GM12878 (cell line): ENCODE measurements around the gene UNC93A. TPM values are rescaled to one million over a fixed set of nuclear protein-coding genes. Genes with fewer than 3 reads are reported as not detected.
"Not testable (repeated sequence)": the region's sequence is repeated elsewhere in the genome, so short reads cannot be mapped to it uniquely, and the experiment has no call there.

Experiments
- ATAC-seq: fragments of 200-7000 bp; cut with Tn5 transposase; 3 replicates; pipeline ENCODE4 v1.9.1; 2020; ENCODE audit warnings: mild to moderate bottlenecking, moderate library complexity
- BruUV-seq: library from RNA; stranded (reverse); fragments of 400-500 nt; replicated peaks from 2 replicates; lab custom pipeline; 2021; lab: Mats Ljungman, UMichigan
- CTCF ChIA-PET: fragments of 300-600 bp; sonication (Branson Sonifier 250); formaldehyde crosslinking; extraction: SDS; loops from one replicate; lab custom pipeline; 2021; ENCODE audit warnings: inconsistent platforms; lab: Yijun Ruan, JAX
- POLR2A ChIA-PET: fragments of 350-600 bp; formaldehyde crosslinking; extraction: SDS; loops from one replicate; lab custom pipeline; 2021; ENCODE audit warnings: inconsistent platforms; lab: Charles Lee
- RAD21 ChIA-PET: fragments of 300-600 bp; sonication (Branson Sonifier 250); formaldehyde crosslinking; loops from one replicate; lab custom pipeline; 2023; ENCODE audit warnings: antibody characterized with exemption; ENCODE audit not compliant: unreplicated experiment; lab: Charles Lee
- SMC1A ChIA-PET: fragments of 300-600 bp; sonication (Branson Sonifier 250); formaldehyde crosslinking; loops from one replicate; lab custom pipeline; 2023; ENCODE audit not compliant: unreplicated experiment, uncharacterized antibody; lab: Charles Lee
- DNase-seq: peaks from one replicate; pipeline ENCODE4 v3.0.0-alpha.2; 2011; ENCODE audit warnings: low read depth, low spot score
- FAIRE-seq: peaks from 3 replicates; lab custom pipeline; 2011; peaks lifted over from hg19 to GRCh38; lab: Jason Lieb, UNC
- H2AFZ ChIP-seq: 2 replicates; pipeline ENCODE4 v1.6.0; 2011; ENCODE audit warnings: low read depth, low read length, control low read depth; ENCODE audit not compliant: control insufficient read depth
- H3K27ac ChIP-seq: 2 replicates; pipeline ENCODE4 v1.5.1; 2011; ENCODE audit warnings: control low read depth; ENCODE audit not compliant: control insufficient read depth, insufficient read depth
- H3K27me3 ChIP-seq, 2 experiments: replicated peaks in 1 of 2; 2 replicates each; pipeline versions ENCODE4 v1.6.0 to v1.6.1; 2011; ENCODE audit warnings: low read length in 1 of 2; ENCODE audit not compliant: control insufficient read depth in 2 of 2, insufficient read depth in 2 of 2
- H3K36me3 ChIP-seq, 2 experiments: 2 replicates each; pipeline ENCODE4 v1.5.1; 2011; ENCODE audit warnings: low read length in 1 of 2; ENCODE audit not compliant: control insufficient read depth in 2 of 2, insufficient read depth in 2 of 2
- H3K4me1 ChIP-seq: 2 replicates; pipeline ENCODE4 v1.6.1; 2011; ENCODE audit warnings: mild to moderate bottlenecking, low read length, moderate library complexity, mixed read lengths; ENCODE audit not compliant: control insufficient read depth, insufficient read depth
- H3K4me2 ChIP-seq: 2 replicates; pipeline ENCODE4 v1.6.0; 2011; ENCODE audit warnings: control low read depth; ENCODE audit not compliant: control insufficient read depth, insufficient read depth
- H3K4me3 ChIP-seq: fragments of 200-600 bp; sonication (generic); 2 replicates; pipeline ENCODE4 v1.5.1; 2016
- H3K79me2 ChIP-seq: 2 replicates; pipeline ENCODE4 v1.6.0; 2011; ENCODE audit warnings: low read length; ENCODE audit not compliant: control insufficient read depth, insufficient read depth
- H3K9ac ChIP-seq: 2 replicates; pipeline ENCODE4 v1.8.0; 2011; ENCODE audit warnings: low read length, control low read depth, mixed read lengths; ENCODE audit not compliant: control insufficient read depth, insufficient read depth
- H3K9me3 ChIP-seq: replicated peaks from 3 replicates; pipeline ENCODE4 v1.5.1; 2011; ENCODE audit warnings: mild to moderate bottlenecking, low read length; ENCODE audit not compliant: control insufficient read depth, insufficient read depth
- H4K20me1 ChIP-seq: 2 replicates; pipeline ENCODE4 v1.6.0; 2011; ENCODE audit not compliant: control insufficient read depth, insufficient read depth
- CHD2 ChIP-seq: IDR thresholded peaks from 2 replicates; pipeline ENCODE4 v1.6.1; 2011; ENCODE audit warnings: low read depth, low read length, improper control_type of control experiment, borderline replicate concordance
- CHD4 ChIP-seq: fragments of 200-600 bp; sonication (generic); IDR thresholded peaks from 2 replicates; pipeline ENCODE4 v1.6.1; 2016; ENCODE audit warnings: mild to moderate bottlenecking
- EGR1 ChIP-seq, 2 experiments: IDR thresholded peaks; 1 replicate in 1 of 2; 2 replicates in 1 of 2; pipeline ENCODE4 v1.6.1; 2011 to 2012; ENCODE audit warnings: low read depth in 2 of 2, low read length in 2 of 2, borderline replicate concordance in 1 of 2, mild to moderate bottlenecking in 1 of 2, moderate library complexity in 1 of 2
- HDAC2 ChIP-seq: fragments of 200-600 bp; sonication (generic); IDR thresholded peaks from 2 replicates; pipeline ENCODE4 v1.6.1; 2017
- NBN ChIP-seq: fragments of 450-650 bp; IDR thresholded peaks from 2 replicates; pipeline ENCODE4 v1.6.1; 2016
- NFIC ChIP-seq: IDR thresholded peaks from 2 replicates; pipeline ENCODE4 v1.6.1; 2012; ENCODE audit warnings: low read depth, mild to moderate bottlenecking, inconsistent platforms, low read length, moderate library complexity
- RAD21 ChIP-seq: IDR thresholded peaks from 2 replicates; pipeline ENCODE4 v1.6.1; 2011; ENCODE audit warnings: mild to moderate bottlenecking, low read depth, low read length, moderate library complexity; ENCODE audit not compliant: insufficient read depth
- SMAD1 ChIP-seq: fragments of 450-650 bp; IDR thresholded peaks from 2 replicates; pipeline ENCODE4 v1.6.1; 2018; ENCODE audit warnings: mild to moderate bottlenecking, low read depth; ENCODE audit not compliant: partially characterized antibody
- SMARCA5 ChIP-seq: fragments of 450-650 bp; IDR thresholded peaks from 2 replicates; pipeline ENCODE4 v1.6.1; 2017; ENCODE audit warnings: mild to moderate bottlenecking
- TARDBP ChIP-seq: IDR thresholded peaks from 2 replicates; pipeline ENCODE4 v1.6.1; 2016; ENCODE audit warnings: borderline replicate concordance
- ZBED1 ChIP-seq: IDR thresholded peaks from 2 replicates; pipeline ENCODE4 v1.6.1; 2016; ENCODE audit warnings: borderline replicate concordance
- WGBS: methylation state at CpG from one replicate; pipeline ENCODE4 v1.1.6; 2016; ENCODE audit warnings: low lambda C conversion rate; ENCODE audit not compliant: insufficient replicate concordance, insufficient coverage; ENCODE audit errors: missing lambda C conversion rate; 5-methylcytosine and 5-hydroxymethylcytosine counted together
- in situ Hi-C: fragments of 300-500 bp; cut with MboI; formaldehyde crosslinking; loops from 9 replicates; pipeline ENCODE4 v1.14.3; 2018; ENCODE audit warnings: mixed read lengths
- intact Hi-C: fragments of 100-400 bp; cut with micrococcal nuclease; formaldehyde crosslinking; loops from one replicate; pipeline ENCODE4 v1.14.2; 2022; ENCODE audit not compliant: unreplicated experiment
- polyA plus RNA-seq, 11 experiments: library from polyadenylated mRNA; depleted of rRNA in 4 of 11; unstranded in 6 of 11; stranded (reverse) in 5 of 11; fragments of >200 nt; fragmentation: Nextera tagmentation in 4 of 11; fragmentation: Illumina TruSeq in 1 of 11; extraction: Ambion mirVana in 4 of 11; extraction: Trizol in 1 of 11; gene quantifications; 1 replicate in 1 of 11; 2 replicates in 10 of 11; pipeline versions ENCODE4 v1.2.1 to v1.2.3, GENCODE V29; 2011 to 2016; ENCODE audit warnings: inconsistent platforms in 2 of 11, missing spikeins in 2 of 11, low read depth in 1 of 11
- total RNA-seq, 4 experiments: library from RNA; depleted of rRNA in 3 of 4; stranded (reverse); fragments of >200 nt in 3 of 4; fragmentation: Illumina TruSeq in 1 of 4; extraction: Trizol in 1 of 4; gene quantifications; 2 replicates each; pipeline versions ENCODE4 v1.2.1 to v1.2.3, GENCODE V29; 2013 to 2021

Gene UNC93A
- total and polyA plus RNA-seq, 10 of the 15 experiments (the other 5 are each of a cell fraction or from before 2014, with no cell fraction given) = 0.37 TPM; not detected in 9

- DNase-seq (no peak), FAIRE-seq (no peak), ATAC-seq (no peak)
- BruUV-seq = no TSS peak
- peaks cover 2 to 8% of the 10 kb centered on the region in 2 experiments; a peak in 3 of 4 replicates for H3K27me3 ChIP-seq
- in situ Hi-C loops (no loop called here), intact Hi-C loops (no loop called here)
- no peak for TF ChIP-seq SMARCA5
- no peak for TF ChIP-seq CHD2
- TF ChIP-seq EGR1 (IDR thresholded peaks at IDR 0.05; ENCODE audit: borderline replicate concordance in 1 of 2, low read depth in 2 of 2, low read length in 2 of 2) = no peak
- no peak for TF ChIP-seq NBN
- TF ChIP-seq ZBED1 = no peak
- TF ChIP-seq SMAD1 = no peak
- TF ChIP-seq CHD4 = no peak
- no peak for TF ChIP-seq TARDBP
- no peak for TF ChIP-seq NFIC
- no peak for TF ChIP-seq RAD21
- TF ChIP-seq HDAC2 = no peak
- no peak overlapping the region for H3K4me3 ChIP-seq
- H3K9me3 ChIP-seq = no peaks in the 10 kb centered on the region
- ChIA-PET POLR2A (no interaction called here), RAD21 (no interaction called here), SMC1A (interaction anchor here (0.9 to 1.0 kb wide), 2 partner anchors 17 to 109 kb away, joined by 3 to 4 read pairs; no protein-coding TSS in a partner anchor), CTCF (interaction anchor here (1.1 to 2.1 kb wide), 2 partner anchors 39 to 104 kb away, joined by 3 to 4 read pairs; no protein-coding TSS in a partner anchor)
- H3K36me3 ChIP-seq = no peaks in the 10 kb centered on the region
- H3K79me2 ChIP-seq = no peaks in the 10 kb centered on the region
- no peaks in the 10 kb centered on the region for H4K20me1 ChIP-seq
- H3K4me2 ChIP-seq = no peak overlapping the region
- 33% methylated on average over 23 of the region's 24 CpGs for WGBS
- H3K4me1 ChIP-seq = no peaks in the 10 kb centered on the region
- H2AFZ ChIP-seq = no peak overlapping the region
- no peak overlapping the region for H3K9ac ChIP-seq
- H3K27ac ChIP-seq = no peak overlapping the region
Observed at GRCh38 chr6:167247814-167248595, 43.1 kb upstream of the UNC93A start.

- H3K27ac ChIP-seq, H3K79me2 ChIP-seq, POLR2A ChIA-PET, CTCF ChIA-PET, in situ Hi-C loops, FAIRE-seq, SMC1A ChIA-PET, RAD21 ChIA-PET, H3K36me3 ChIP-seq, BruUV-seq, H4K20me1 ChIP-seq, H3K9me3 ChIP-seq, H2AFZ ChIP-seq, H3K27me3 ChIP-seq, DNase-seq, intact Hi-C loops, H3K4me3 ChIP-seq, H3K9ac ChIP-seq, ATAC-seq, H3K4me2 ChIP-seq, H3K4me1 ChIP-seq: not testable (repeated sequence)
- 43% methylated on average over 14 of the region's 14 CpGs for WGBS
Observed at GRCh38 chr6:167248878-167249455, 42.1 kb upstream of the UNC93A start.
